ENCODE results near the gene MBP. TPM values are rescaled to one million over a fixed set of nuclear protein-coding genes. Genes with fewer than 3 reads are reported as not detected.

Gene MBP
- total RNA-seq, 1 donor from 2014 or later = 78.9 TPM

- H3K27me3 ChIP-seq = no peaks in the 10 kb centered on the region
- H3K27ac ChIP-seq = no peak overlapping the region
- DNase-seq (no peak), ATAC-seq (no peak)
- no peak for TF ChIP-seq CTCF (IDR thresholded peaks at IDR 0.05)
- peaks cover 4% of the 10 kb centered on the region for H3K4me1 ChIP-seq
- no peak overlapping the region for H3K4me3 ChIP-seq
- no peaks in the 10 kb centered on the region for H3K36me3 ChIP-seq
- intact Hi-C loops (cut with DNase I) = no loop called here
- H3K9me3 ChIP-seq = no peaks in the 10 kb centered on the region
These were observed 151.1 kb downstream of the MBP start for GRCh38 chr18:76981396-76981968.

GRCh38 chr18:76980663-76981395 lies 151.8 kb downstream of the MBP start:
- peaks cover 4% of the 10 kb centered on the region for H3K4me1 ChIP-seq
- H3K27ac ChIP-seq = no peak overlapping the region
- intact Hi-C loops (cut with DNase I) = no loop called here
- H3K9me3 ChIP-seq = no peaks in the 10 kb centered on the region
- no peaks in the 10 kb centered on the region for H3K36me3 ChIP-seq
- ATAC-seq = no peak
- H3K4me3 ChIP-seq = no peak overlapping the region
- H3K27me3 ChIP-seq = no peaks in the 10 kb centered on the region
- no peak for TF ChIP-seq CTCF (IDR thresholded peaks at IDR 0.05)
- DNase-seq = no peak

- ATAC-seq (no peak), DNase-seq (no peak)
- Histone ChIP-seq H3K27me3 (no peaks in the 10 kb centered on the region), H3K27ac (no peak overlapping the region), H3K9me3 (no peaks in the 10 kb centered on the region), H3K4me3 (no peak overlapping the region), H3K36me3 (no peaks in the 10 kb centered on the region), H3K4me1 (peaks cover 4% of the 10 kb centered on the region)
- intact Hi-C loops (cut with DNase I) = no loop called here
- no peak for TF ChIP-seq CTCF (IDR thresholded peaks at IDR 0.05)
These were observed 152.7 kb downstream of the MBP start for GRCh38 chr18:76979906-76980305.

GRCh38 chr18:76979111-76979751 lies 153.4 kb downstream of the MBP start:
- ATAC-seq (no peak), DNase-seq (no peak)

GRCh38 chr18:76978616-76979015 lies 154.0 kb downstream of the MBP start:
- ATAC-seq (no peak), DNase-seq (no peak)
- intact Hi-C loops (cut with DNase I) = no loop called here

More at GRCh38 chr18:76979111-76979751, 153.4 kb downstream of the MBP start:
- Histone ChIP-seq H3K4me3 (no peak overlapping the region), H3K9me3 (no peaks in the 10 kb centered on the region), H3K27me3 (no peaks in the 10 kb centered on the region), H3K36me3 (no peaks in the 10 kb centered on the region), H3K27ac (no peak overlapping the region), H3K4me1 (peaks cover 4% of the 10 kb centered on the region)
- no peak for TF ChIP-seq CTCF (IDR thresholded peaks at IDR 0.05)
- intact Hi-C loops (cut with DNase I) = no loop called here

More at GRCh38 chr18:76978616-76979015, 154.0 kb downstream of the MBP start:
- Histone ChIP-seq H3K4me3 (no peak overlapping the region), H3K27me3 (no peaks in the 10 kb centered on the region), H3K4me1 (peaks cover 4% of the 10 kb centered on the region), H3K27ac (no peak overlapping the region), H3K36me3 (no peaks in the 10 kb centered on the region), H3K9me3 (no peaks in the 10 kb centered on the region)
- TF ChIP-seq CTCF (IDR thresholded peaks at IDR 0.05) = no peak
